Measurements from ENCODE around the gene EIF1B.

Gene EIF1B

DNA sequence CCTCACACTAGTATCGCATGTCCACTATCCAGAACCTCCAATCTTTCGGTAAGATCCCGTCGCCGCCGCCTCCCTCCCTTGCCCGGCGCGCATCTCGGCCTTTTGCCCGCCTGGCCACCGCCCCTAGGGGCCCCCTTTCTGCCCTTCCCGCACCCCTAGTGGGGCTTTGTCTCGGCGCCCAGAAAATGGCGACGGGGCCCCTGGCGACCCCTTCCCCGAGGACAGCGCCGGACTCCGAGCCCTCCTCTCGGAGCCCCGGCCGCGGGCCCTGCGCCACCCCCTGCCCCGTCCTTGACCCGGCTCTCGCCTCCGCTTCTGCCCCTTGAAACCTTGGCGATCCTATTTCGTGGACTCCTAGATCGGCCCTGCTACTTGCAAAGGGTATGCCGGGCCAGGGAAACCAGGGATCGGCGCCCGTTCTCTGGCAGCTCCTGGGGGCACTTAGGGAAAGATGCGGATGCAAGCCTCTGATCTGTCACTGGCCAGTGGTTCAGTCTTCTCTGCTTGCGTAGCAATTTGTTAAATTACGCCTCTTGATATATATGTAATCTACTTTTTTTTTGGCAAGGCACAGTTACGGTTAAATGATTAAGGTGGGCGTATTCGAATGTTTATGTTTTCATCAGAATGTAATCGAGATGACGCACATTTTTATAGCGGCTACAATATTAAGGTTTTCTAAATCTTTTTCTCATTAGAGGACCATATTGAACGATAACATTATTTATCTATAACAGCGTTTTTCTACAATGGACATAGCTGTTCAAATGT lies 603 bp downstream of the EIF1B start:
- DNase-seq: no peak

DNA sequence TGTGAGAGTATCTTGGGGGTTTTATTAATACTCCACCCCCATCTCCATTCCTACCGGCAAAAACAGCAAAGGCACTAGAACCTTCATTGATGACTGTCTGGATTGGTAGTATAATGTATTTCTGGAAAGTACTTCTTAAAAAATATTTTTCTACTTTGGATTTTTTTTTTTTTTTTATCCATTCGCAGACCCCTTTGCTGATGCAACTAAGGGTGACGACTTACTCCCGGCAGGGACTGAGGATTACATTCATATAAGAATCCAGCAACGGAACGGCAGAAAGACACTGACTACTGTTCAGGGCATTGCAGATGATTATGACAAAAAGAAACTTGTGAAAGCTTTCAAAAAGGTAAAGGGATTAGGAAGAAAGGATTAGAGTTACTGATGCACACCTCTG lies 1.2 kb downstream of the EIF1B start:
- DNase-seq: no peak

DNA sequence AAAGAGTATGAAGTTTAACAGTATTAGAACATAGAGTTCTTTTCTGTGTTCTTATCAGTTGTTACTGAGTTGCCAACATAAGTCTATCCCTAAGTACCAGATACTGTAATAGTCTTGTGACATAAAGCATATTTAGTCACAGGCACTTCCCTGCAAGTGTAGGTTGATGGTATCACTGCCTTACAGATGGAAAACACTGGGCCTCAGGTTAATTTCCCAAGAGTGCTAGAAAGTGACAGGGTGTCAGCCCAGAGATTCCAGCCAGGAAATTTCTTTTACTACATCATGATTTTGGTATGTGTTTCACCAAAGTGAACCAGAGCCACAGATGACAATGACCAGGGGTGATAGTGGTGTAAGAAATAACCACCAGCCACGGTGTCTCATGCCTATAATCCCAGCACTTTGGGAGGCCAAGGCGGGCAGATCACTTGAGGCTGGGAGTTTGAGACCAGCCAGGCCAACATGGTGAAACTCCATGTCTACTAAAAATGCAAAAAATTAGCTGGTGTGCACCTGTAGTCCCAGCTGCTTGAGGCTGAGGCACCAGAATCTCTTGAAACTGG lies 3.2 kb downstream of the EIF1B start:
- DNase-seq: no peak

DNA sequence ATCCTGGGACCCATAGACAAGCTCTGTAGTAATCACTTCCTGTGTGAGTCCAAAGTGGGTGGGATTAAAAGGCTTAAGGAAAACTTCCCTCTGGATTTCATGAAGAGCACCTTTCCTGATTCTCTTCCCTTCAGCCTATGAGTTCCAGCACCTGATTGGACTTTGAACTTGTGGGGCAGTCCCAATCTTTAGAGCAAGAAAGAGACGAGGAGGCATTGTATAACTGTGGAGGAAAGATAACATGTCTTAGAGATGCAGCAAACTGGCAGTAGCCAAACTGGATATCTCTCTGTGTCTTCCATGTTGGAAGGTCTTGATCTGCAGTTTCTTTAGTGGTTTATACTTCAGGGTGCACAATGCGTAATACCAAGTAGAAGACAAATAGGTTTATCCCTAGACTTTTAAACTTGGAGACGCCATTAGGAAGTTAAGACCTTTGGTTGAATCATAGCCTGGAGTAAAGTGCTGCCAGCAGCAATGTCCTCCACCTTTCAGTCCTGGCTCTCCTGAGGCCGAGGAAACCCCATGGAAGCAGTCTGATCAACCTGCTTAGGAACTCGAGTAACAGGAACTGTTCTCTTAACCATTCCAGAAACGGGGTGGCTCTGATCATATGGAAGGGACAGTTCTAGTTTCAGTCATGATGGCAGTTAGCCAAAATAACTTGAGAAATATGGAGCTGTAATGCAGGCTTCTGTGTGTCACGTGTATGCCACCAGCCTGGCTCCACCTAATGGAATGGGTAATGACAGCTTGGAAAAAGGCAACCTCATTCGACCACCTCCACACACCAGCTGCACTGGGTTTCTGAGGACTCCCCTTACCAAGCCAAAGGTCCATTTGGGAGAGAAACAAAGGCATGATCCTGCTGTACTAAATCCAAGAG lies 4.7 kb downstream of the EIF1B start:
- DNase-seq: no peak

DNA sequence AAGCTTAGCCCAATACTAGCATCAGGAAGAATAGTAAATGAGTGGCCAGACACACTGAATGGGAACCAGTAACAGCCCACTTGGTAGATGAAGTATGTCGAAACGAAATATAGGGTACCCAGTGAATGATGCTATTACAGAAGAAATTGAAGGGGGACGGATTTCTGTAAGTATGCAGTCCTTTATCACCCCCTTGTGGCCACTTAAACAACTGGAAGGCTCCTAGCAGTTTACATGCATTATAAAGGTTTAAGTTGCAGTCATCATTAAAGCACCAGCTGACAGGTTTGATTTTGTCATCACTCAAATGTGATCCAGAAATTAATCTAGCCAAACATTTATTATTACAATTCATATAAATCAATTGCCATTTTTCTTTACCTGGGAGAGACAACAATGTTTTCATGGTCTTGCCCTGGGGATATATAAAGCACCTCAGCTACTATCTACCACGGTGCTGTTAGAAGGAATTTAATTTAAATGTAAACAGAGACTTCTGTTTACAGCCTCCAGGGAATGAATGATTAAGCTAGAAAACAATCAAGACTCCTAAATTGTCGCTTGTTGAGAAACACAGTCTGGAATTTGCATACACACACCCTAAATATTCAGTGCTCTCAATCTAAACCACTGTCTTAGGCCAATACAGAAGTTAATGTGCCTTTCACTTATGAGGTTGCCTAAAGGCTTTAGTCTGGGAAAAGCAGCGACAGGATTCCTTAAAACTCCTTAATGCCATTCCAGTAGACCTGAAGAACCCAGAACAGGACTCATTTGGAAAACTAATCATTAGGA lies 7.8 kb downstream of the EIF1B start:
- DNase-seq: peak; percentile 17 to 42

DNA sequence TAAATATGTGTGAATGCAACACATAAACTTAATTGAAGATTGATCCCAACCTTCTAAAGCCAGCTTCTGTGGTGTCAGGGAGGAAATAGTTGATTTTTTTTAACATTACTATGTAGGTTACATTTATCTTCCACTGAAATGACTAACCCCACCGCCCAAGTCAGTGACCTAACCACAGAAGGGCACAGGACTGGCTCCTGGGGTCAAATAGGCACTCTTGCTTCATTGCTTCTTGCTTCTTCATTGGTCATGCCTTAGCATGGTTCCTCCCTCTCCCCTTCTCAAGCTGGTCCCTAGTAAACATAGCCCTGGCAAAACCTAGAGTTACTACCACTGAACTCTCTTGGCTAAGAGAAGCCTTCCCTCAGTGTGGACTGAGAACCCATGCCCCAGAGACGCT lies 12.3 kb downstream of the EIF1B start:
- DNase-seq: no peak

DNA sequence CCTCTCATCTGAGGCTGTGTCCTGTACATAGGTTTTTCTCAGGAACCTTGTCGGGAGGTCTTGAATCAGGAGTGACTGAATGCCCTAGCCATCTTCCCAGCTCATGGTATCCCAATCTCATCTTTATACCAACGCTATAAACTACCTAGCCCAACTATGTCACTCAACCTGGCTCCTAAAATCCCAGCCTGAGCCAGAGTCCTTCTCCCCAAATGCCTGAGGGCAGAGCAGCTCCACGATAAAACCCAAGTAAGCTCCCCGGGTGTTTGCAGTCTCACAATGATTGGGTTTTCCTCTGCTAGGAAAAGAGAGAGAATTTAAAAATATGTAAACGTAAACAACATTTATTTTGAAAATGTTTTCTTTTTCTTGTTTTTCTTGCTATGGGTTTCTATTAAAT lies 14.4 kb downstream of the EIF1B start:
- DNase-seq: no peak

DNA sequence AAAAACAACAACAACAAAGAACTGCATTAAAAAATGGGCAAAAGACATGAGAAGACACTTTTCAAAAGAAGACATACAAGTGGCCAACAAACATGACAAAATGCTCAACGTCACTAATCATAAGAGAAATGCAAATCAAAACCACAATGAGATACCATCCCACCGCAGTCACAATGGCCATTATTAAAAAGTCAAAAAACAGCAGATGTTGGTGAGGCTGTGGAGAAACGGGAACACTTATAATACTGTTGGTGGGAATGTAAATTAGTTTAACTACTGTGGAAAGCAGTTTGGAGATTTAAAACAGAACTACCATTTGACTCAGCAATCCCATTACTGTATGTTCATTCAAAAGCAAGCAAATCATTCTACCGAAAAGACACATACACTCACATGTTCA lies 15.1 kb downstream of the EIF1B start:
- DNase-seq: no peak

DNA sequence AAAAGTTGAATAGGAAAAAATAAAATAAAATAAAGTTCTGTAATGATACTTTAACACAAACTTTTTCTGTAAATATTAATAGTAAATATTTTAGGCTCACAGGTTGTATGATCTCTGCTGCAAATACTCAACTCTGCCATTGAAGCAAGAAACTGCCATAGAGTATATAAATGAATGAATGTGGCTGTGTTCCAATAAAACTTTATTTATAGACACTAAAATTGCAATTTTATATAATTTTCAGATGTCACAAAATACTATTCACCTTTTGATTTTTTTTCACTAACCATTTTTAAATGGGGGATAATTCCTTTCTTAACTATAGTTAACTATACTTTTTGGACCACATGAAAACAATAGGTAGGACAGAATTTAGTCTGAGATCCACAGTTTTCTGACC lies 16.0 kb downstream of the EIF1B start:
- no peak for DNase-seq

DNA sequence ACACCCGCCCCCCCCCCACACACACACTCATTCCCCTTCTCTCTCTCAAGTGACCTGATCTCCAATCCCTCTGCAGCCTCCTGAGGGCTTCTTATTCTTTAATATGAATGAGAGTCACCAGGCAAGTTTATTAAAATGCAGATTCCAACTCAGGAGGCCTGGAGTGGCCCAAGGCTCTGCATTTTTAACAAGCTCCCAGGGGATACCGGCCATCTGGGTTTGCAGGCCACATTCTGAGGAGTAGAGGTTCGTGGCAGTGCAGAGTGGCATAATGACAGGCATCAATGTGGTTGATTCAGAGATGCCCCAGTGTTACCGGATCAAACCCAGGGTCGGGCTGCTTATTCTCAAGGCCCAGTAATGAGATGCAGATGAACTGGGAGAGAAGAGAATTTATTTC lies 18.9 kb downstream of the EIF1B start:
- no peak for DNase-seq

DNA sequence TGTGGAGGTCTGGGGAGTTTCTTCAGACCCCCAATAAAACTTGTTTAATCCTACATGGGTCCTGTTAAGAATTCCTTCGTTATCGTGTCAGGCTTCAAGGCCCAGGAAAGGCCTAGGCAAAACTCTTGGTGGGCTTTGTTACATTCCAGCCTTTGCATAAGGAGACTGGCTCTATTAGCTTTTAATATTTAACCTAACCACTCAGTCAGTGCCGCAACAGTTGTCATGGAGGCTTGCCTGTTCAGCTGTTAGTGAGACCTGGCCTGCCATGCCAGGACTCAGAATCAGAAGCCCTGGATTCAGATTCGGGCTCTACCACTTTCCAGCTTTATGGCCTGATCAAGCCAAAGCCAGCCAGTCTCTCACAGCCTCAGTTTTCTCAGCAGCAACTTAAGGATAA lies 19.6 kb downstream of the EIF1B start:
- DNase-seq: no peak

DNA sequence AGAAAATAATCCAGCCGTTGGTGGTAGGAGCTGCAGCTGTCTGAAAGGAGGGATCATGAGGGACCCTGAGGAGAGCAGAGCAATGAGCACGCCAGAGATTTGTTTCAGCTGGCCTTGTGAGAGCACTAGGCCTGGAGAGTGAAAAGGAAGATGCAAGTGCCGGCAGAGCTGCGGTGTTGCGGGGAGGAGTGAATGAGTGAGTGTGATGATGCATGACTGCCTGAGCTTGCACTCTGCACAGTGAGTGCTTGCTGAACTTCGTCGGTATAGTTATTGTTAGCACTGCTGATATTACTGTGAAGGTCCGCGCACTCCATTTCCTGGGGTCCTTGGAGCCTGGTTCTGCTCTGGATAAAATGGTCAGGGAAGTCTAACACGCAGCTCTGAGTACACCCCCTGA lies 23.2 kb downstream of the EIF1B start:
- DNase-seq: no peak

DNA sequence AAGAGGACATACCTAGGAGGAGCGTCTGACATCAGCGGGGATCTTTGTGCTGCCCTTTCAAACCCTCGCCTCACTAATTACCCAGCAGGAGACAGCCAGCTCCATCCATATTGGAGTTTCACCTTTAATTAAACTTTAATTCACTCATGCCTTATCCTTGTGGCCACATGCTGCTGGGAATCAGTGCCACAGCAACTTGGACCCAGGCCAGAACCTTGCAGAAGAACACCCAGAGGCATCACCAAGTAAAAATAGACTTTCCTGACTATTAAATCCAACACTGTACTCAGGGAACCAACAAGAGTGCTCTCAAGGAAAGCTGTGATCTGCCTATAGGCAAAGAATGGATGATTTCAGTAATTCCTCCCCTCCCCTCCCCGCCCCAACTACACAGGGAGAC lies 23.9 kb downstream of the EIF1B start:
- no peak for DNase-seq

DNA sequence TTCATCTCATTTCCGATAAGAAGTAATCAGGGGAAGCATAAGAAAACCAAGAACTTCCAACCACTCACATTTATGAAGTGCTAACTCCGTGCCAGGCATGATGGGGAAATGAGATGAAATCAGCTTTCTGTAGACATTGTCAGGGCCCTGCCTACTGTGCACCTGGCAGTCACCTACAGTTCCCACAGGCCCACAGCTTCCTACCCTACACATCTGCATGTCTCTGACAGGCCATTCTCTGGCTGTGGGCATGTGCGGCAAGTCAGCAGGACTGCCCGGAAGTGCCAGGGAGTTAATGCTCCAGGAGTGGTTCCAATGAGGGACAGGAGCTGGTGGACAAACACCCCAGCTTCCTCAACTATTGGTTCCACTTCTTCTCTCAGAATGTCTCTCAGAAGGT lies 24.3 kb downstream of the EIF1B start:
- no peak for DNase-seq

DNA sequence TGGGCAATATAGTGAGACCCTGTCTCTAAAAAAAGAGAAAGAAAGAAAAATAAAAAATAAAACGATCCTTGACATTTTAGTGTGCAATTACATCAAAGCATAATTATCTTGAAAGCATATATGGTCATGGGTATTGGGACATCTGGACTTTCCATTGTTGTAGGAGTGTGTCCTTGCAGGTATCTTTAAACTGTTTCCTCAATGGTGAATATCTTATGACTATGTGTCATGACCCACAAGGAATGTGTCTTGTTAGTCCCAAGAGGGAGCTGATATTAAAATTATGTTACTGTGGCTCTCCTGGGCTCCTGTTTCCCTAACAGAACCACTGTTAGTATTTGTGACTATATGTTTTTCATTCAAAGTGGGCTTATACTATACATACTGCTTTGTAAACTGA lies 26.6 kb downstream of the EIF1B start:
- DNase-seq: no peak

DNA sequence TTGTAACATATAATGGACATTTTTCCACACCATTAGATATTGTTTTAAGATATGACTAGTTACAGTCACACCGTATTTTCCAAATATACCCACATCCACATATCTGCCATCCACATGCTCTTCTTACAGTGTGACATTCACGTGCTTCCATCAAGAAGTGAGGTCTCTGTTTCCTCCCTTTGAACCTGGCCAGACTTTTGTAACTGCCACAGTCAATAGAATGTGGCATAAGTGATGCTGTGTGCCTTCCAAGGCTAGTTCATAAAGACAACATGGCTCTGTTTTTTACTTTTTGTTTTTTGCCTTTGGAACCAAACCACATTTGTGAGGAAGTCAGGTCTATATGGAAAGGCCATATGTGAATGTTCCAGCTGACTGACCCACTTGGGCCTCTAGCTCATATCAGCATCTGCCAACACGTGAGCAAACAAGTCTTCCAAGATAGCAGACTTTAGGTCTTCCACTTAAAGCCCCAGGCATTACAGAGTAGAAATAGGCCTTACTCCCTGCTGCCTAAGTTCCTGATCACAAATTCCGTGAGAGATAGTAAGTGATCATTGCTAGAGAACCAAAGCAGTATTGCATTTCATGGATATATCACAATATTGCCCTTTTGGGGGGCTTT lies 27.1 kb downstream of the EIF1B start:
- DNase-seq: no peak

DNA sequence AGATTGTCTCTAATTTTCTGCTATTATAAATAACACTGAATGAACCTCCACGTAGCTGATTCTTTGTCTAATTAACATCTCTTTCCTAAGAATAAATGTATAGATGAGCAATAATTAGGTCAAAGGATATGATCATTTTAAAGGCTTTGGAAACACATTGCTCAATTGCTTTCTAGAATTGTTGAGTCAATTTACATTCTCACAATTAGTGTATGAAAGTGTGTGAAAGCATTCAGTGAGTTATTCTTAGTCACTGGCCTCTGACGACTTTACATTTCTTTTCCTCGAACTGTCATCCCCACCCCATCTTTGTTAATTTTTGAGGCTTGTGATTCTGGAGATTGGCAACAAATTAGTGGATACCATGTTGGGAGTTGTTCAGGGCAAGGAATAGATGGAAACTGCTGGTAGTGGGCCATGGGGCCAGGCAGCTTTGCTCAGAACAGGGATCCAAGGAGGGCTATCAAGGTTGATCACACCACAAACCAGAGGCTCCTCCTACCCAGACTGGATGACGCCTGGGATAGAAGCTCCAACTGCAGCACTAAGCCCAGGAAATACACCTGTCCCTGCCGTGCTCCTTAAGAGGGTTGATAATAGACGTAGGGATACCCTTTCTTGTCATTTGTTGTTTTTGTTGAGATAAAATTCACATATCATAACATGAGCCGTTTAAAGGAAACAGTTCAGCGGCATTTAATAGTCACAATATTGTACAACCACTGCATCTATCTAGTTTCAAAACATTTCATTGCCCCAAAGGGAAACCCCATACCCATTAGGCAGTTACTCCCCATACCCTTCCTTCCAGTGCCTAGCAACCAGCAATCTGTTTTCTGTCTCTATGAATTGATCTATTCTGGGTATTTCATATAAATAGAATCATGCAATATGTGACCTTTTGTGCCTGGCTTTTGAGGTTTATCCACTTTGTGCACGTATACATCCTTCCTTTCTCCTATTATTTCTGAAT lies 27.9 kb downstream of the EIF1B start:
- DNase-seq: no peak

DNA sequence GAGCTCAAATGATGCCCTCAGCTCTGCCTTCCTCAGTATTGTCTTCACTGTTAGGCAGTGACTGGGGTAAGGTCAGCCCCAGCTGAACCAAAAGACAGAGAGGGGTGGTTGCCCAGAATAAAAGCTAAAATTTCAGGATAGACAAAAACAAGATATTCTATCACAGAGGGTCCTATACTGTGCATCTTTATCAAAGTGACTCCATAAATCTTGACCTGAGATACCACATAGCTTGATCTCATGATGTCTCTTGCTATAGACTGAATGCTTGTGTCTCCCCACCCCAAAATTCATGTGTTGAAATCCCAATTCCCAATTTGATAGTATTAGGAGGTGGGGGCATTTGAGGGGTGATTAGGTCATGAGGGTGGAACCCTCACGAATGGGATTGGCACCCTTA lies 30.4 kb downstream of the EIF1B start:
- DNase-seq: no peak

DNA sequence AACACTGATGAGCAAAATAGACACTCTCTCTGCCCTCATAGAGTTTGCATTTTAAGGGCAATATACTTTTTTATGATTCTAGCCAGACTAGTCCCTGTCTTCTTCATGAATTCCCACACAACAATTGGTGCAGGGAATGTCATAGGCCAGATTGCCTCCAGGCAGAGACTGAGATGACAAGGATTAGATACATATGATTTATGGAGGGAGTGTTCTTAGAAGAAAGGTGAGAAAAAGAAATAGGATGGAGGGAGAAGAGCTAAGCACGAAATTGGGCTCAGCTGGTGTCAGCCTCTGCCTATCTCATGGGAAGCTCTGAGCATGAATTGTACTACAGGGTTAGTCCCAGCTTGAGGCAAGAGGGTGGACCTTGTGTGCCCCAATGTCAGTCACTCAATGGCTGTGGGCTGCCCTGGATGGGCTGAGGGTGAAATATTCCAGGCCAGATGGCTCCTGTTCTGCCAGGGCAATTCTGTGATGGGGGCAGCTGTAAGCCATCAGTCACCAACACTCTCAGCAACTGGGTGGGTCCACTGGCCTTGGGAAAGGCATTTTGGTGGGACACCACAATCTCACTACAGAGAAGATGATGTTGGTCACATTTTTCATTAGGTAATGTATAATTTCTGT lies 31.1 kb downstream of the EIF1B start:
- no peak for DNase-seq

DNA sequence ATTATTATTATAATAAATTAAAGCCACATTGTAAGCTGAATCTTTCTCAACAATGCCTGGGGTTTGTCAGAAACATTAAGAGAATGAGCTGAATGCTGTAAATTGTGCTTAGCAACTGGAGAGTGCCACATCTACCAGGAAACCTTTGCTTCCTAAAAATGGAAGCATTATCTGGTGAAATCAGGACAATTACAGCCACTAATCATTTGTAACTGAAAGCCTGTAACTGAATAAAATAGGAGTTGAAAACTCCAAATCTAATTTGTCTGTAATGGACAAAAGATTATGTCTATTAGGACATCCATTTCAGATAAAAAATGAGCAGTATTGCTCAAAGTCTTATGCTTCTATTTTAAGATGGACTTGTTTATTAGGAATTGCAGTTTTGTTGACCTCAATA lies 32.2 kb downstream of the EIF1B start:
- no peak for DNase-seq

DNA sequence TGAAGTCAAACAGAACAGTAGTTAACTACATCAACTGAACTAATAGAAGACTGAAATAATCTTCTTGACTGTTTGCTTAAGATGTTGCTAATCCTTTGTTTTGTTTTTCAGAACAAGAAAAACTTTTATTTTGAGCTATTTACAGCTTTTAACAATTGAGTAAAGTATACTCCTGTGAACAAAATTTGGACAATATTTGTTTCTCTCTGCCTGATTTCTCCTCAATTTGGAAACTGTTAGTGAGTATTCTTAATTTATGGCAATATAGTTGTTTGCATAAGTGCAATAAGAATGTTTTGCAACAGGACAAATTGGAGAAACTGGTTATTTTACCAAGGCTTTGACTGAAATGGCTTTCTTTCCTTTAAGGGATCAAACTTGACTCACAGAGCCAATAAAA lies 41.0 kb downstream of the EIF1B start:
- no peak for DNase-seq
